ENCODE results near the gene SYNE1.
A peak's percentile ranks its signal among the peaks of the same experiment; 100 is the strongest.
"Not testable (repeated sequence)": the region's sequence is repeated elsewhere in the genome, so short reads cannot be mapped to it uniquely, and the experiment has no call there.

SYNE1 gene

GRCh38 chr6:152637296-152638047, at the start of gene SYNE1:
TSS of gene SYNE1 (minus strand) at chr6:152637362. CDS start at chr6:152628331, 9,031 bp downstream.
- no peak for DNase-seq

GRCh38 chr6:152685819-152686218, 48.7 kb upstream of the SYNE1 start:
- no peak for DNase-seq

GRCh38 chr6:152682935-152683334, 45.8 kb upstream of the SYNE1 start:
- DNase-seq: not testable (repeated sequence)

- DNase-seq: no peak
These were observed 45.0 kb upstream of the SYNE1 start for GRCh38 chr6:152682141-152682540.

- no peak for DNase-seq
These were observed 43.8 kb upstream of the SYNE1 start for GRCh38 chr6:152680879-152681517.

GRCh38 chr6:152680151-152680550, 43.0 kb upstream of the SYNE1 start:
- no peak for DNase-seq

GRCh38 chr6:152673236-152673635, 36.1 kb upstream of the SYNE1 start:
- no peak for DNase-seq

- no peak for DNase-seq
These were observed 34.0 kb upstream of the SYNE1 start for GRCh38 chr6:152671171-152671570.

GRCh38 chr6:152669895-152670294, 32.7 kb upstream of the SYNE1 start:
- no peak for DNase-seq

GRCh38 chr6:152661776-152662175, 24.6 kb upstream of the SYNE1 start:
- DNase-seq: no peak

GRCh38 chr6:152651986-152652385, 14.8 kb upstream of the SYNE1 start:
- no peak for DNase-seq

GRCh38 chr6:152648105-152648504, 10.9 kb upstream of the SYNE1 start:
- no peak for DNase-seq

GRCh38 chr6:152646732-152647131, 9.6 kb upstream of the SYNE1 start:
- DNase-seq: not testable (repeated sequence)

GRCh38 chr6:152642578-152643375, 5.6 kb upstream of the SYNE1 start:
- DNase-seq: no peak

- no peak for DNase-seq
These were observed 410 bp downstream of the SYNE1 start for GRCh38 chr6:152636609-152637295.

- no peak for DNase-seq
These were observed 1.0 kb downstream of the SYNE1 start for GRCh38 chr6:152636021-152636608.

- DNase-seq: peak; percentile 6
These were observed 2.4 kb downstream of the SYNE1 start for GRCh38 chr6:152634773-152635172.

GRCh38 chr6:152632121-152632782, 4.9 kb downstream of the SYNE1 start:
- no peak for DNase-seq

- DNase-seq: no peak
These were observed 5.8 kb downstream of the SYNE1 start for GRCh38 chr6:152631376-152631775.

GRCh38 chr6:152630832-152631231, 6.3 kb downstream of the SYNE1 start:
- DNase-seq: no peak

GRCh38 chr6:152625213-152625612, 11.9 kb downstream of the SYNE1 start:
- DNase-seq: no peak

GRCh38 chr6:152614776-152615175, 22.4 kb downstream of the SYNE1 start:
- DNase-seq: not testable (repeated sequence)

Data from activated T-cell treated with anti-CD3 and anti-CD28 coated beads for 4 hours (primary cell).